Naive thymus-derived CD8-positive, alpha-beta T cell (primary cell): Measurements from ENCODE around the gene LAMA5. TPM values are rescaled to one million over a fixed set of nuclear protein-coding genes. Genes with fewer than 3 reads are reported as not detected.

Source experiments
- ATAC-seq, 2 donors: fragments of 150-1000 bp; cut with Tn5 transposase in 1 of 2; sonication (Bioruptor Pico), chemical (Tn5 transposase) in 1 of 2; 1 replicate in 1 of 2; 2 replicates in 1 of 2; pipeline ENCODE4 v1.10.0; 2021; ENCODE audit warnings: mild to moderate bottlenecking in 2 of 2, moderate library complexity in 2 of 2
- POLR2A ChIA-PET: fragments of 350-600 bp; sonication (Branson Sonifier 250); formaldehyde crosslinking; loops from one replicate; lab custom pipeline; 2021; ENCODE audit warnings: antibody characterized with exemption; lab: Charles Lee
- DNase-seq, 10 donors: peaks; one replicate each; pipeline versions ENCODE4 v3.0.0 to v3.0.0-alpha.2; 2020 to 2022
- H3K27ac Mint-ChIP-seq, 10 donors: one replicate each; pipeline ENCODE4 v1.8.0; 2020 to 2022; ENCODE audit warnings: mild to moderate bottlenecking in 10 of 10, mixed read lengths in 10 of 10, moderate library complexity in 4 of 10, inconsistent platforms in 1 of 10
- H3K27me3 Mint-ChIP-seq, 5 donors: one replicate each; pipeline ENCODE4 v1.8.0; 2021 to 2022; ENCODE audit warnings: mixed read lengths in 5 of 5
- H3K36me3 Mint-ChIP-seq, 3 donors: one replicate each; pipeline ENCODE4 v1.8.0; 2020 to 2022; ENCODE audit warnings: mixed read lengths in 3 of 3, mild to moderate bottlenecking in 2 of 3, inconsistent platforms in 1 of 3
- H3K4me1 Mint-ChIP-seq, 4 donors: one replicate each; pipeline ENCODE4 v1.8.0; 2021 to 2022; ENCODE audit warnings: mixed read lengths in 4 of 4
- H3K4me3 Mint-ChIP-seq, 10 donors: one replicate each; pipeline ENCODE4 v1.8.0; 2020 to 2022; ENCODE audit warnings: mild to moderate bottlenecking in 10 of 10, mixed read lengths in 10 of 10, moderate library complexity in 6 of 10, inconsistent platforms in 1 of 10
- H3K9me3 Mint-ChIP-seq, 9 donors: one replicate each; pipeline ENCODE4 v1.8.0; 2020 to 2022; ENCODE audit warnings: mixed read lengths in 9 of 9, mild to moderate bottlenecking in 3 of 9, inconsistent platforms in 1 of 9, moderate library complexity in 1 of 9
- polyA plus RNA-seq, 3 donors: library from polyadenylated mRNA; unstranded; fragments of 300-500 nt; fragmentation: Illumina TruSeq; gene quantifications; one replicate each; pipeline ENCODE4 v1.2.3, GENCODE V29; 2021
- total RNA-seq, 8 experiments: library from RNA in 2 of 8; stranded (reverse) in 2 of 8; gene quantifications; one replicate each; pipeline ENCODE4 v1.2.3 and lab custom pipeline; 2021 to 2026

LAMA5 gene
- total and polyA plus RNA-seq, 5 experiments from 2014 or later, result 0.27 to 4.0 (median 2.5) TPM; not detected in 2

DNA sequence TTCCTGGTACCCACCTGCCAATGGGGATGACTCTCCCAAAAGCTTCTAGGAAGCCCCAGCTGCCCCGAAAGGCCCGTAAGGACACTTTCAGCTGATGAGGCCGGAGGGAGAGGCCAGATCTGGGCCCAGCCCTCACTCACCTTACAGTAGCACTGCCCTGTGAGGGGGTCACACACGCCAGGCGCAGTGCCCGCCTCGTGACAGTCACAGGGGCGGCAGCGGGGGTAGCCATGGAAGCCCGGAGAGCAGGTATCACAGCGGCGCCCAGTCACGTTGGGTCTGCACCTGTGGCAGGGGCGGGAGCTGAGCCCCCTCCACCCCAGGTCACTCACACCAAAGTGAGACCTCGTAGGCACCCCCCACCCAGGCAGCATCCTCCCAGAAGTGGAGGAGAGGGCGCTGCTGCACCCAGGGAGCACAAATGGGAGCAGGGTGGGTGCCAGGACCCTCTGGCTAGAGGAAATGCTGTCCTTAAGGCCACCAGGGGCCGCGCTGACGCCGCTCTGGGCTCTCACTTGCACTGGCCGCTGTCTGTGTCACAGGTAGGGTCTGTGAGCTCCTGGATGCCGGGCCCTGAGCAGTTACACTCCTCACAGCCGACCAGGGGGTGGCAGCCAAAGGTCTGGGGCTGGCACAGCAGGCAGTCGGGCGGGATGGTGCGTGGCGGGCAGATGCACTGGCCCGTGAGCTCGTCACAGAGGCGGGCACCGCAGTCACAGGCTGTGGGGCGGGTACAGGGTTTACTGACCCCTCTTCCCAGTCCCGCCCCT, 39.2 kb downstream of the LAMA5 start:
- H3K9me3 Mint-ChIP-seq, result no peaks in the 10 kb centered on the region
- POLR2A ChIA-PET, result no interaction called here
- H3K4me1 Mint-ChIP-seq, result peaks cover 0 to 2% (median 0%) of the 10 kb centered on the region in 4 donors
- H3K27ac Mint-ChIP-seq, result no peak overlapping the region
- ATAC-seq, result no peak
- H3K36me3 Mint-ChIP-seq, result no peaks in the 10 kb centered on the region
- DNase-seq, result no peak
- H3K27me3 Mint-ChIP-seq, result no peaks in the 10 kb centered on the region
- H3K4me3 Mint-ChIP-seq, result no peak overlapping the region

DNA sequence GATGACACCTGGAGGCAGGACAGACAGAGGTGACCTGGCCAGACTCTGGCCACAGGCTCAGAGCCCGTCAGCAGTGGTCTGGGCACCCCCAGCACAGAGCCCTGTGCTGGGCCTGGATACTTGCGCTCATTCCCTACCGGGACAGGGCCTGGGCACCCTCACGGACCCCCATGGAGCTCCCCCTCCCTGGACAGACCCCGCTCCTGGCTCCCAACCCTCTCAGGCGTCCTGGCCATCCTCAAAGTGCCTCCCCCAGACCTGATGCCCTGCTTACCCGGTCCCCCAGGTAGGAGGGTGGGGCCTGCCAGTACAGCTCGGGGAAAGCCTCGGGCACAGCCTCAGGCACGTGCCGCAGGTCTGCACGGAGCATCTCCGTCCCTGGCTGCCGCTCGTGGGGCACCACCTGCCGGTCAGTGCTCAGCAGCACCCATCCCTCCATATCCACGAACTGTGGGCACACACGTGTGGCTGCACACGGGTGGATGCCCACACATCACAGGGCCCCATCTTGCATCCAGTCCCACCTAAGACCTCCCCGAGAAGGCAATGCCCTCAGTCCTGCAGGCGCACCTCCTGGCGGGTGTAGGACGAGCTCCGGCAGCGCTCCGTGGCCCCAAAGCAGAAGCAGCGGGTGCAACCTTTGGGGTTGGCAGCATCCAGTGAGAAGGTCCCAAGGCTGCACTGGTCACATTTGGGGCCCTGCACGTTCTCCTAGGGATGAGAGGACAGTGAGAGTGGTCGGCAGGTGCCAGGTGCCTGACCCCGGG, 40.0 kb downstream of the LAMA5 start:
- Mint-ChIP-seq H3K4me1 (peaks cover 0 to 2% (median 0%) of the 10 kb centered on the region in 4 donors), H3K27ac (peak overlapping the region in 1 of 10 donors; percentile 49), H3K36me3 (no peaks in the 10 kb centered on the region), H3K9me3 (no peaks in the 10 kb centered on the region), H3K27me3 (no peaks in the 10 kb centered on the region), H3K4me3 (no peak overlapping the region)
- POLR2A ChIA-PET, result no interaction called here
- ATAC-seq, result no peak
- DNase-seq, result no peak

DNA sequence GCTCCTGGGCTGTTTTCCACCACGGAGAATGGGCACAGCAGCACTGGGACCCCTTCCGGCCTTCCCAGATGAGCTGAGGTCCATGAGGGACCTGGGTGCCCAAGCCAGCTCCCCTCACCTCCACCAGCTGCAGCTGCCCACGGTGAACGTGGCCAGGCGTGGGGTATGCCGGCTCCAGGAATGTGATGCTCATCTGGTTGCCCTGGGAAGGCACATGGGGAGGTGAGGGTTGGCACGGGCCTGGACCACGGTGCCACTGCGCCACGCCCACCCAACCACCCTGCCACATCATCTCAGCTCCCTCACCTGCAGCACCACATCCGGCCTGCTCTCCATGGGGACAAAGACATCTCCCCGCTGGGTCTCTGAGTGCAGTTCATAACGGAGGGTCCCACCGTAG, 40.6 kb downstream of the LAMA5 start:
- H3K4me3 Mint-ChIP-seq, result no peak overlapping the region
- H3K36me3 Mint-ChIP-seq, result no peaks in the 10 kb centered on the region
- no peaks in the 10 kb centered on the region for H3K27me3 Mint-ChIP-seq
- POLR2A ChIA-PET, result no interaction called here
- no peak for ATAC-seq
- no peaks in the 10 kb centered on the region for H3K9me3 Mint-ChIP-seq
- H3K4me1 Mint-ChIP-seq, result peaks cover 0 to 2% (median 0%) of the 10 kb centered on the region in 4 donors
- no peak overlapping the region for H3K27ac Mint-ChIP-seq
- no peak for DNase-seq

DNA sequence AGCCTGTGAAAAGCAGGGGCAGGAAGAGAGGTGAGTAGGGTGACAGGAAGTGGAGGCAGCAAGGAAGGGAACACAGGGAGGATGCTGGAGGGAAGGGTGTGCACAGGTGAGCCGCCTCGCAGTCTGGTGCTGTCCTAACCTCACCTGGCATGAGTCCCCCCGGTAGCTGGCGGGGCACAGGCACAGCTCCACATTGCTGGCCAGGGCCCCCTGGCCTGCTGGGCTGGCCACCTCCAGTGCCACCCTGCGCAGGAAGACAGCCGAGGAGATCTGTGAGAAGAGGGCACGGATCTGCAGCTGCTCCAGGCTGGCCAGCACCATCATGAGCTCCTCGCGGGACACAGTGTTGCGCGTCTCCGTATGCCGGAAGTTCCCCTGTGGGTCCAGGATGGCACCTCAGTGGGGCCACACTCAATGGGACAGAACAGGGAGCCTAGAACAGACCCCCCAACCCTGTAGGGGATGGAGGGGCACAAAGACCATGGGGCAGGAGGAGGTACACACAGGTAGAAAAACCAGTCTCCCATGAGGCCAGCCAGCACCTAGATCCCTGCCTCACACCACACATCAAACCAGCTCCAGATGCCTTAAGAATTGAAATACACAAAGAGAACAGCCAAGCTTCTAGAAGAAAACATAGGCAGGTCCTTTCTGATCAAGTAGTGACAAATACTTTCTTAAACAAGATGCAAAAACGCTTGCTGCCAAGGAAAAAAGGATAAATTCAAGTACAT, 41.8 kb downstream of the LAMA5 start:
- Mint-ChIP-seq H3K9me3 (no peaks in the 10 kb centered on the region), H3K4me1 (peaks cover 0 to 3% (median 2%) of the 10 kb centered on the region in 4 donors), H3K4me3 (no peak overlapping the region), H3K36me3 (no peaks in the 10 kb centered on the region), H3K27ac (peak overlapping the region in 1 of 10 donors; percentile 59), H3K27me3 (no peaks in the 10 kb centered on the region)
- ATAC-seq (no peak), DNase-seq (no peak)
- POLR2A ChIA-PET, result no interaction called here

DNA sequence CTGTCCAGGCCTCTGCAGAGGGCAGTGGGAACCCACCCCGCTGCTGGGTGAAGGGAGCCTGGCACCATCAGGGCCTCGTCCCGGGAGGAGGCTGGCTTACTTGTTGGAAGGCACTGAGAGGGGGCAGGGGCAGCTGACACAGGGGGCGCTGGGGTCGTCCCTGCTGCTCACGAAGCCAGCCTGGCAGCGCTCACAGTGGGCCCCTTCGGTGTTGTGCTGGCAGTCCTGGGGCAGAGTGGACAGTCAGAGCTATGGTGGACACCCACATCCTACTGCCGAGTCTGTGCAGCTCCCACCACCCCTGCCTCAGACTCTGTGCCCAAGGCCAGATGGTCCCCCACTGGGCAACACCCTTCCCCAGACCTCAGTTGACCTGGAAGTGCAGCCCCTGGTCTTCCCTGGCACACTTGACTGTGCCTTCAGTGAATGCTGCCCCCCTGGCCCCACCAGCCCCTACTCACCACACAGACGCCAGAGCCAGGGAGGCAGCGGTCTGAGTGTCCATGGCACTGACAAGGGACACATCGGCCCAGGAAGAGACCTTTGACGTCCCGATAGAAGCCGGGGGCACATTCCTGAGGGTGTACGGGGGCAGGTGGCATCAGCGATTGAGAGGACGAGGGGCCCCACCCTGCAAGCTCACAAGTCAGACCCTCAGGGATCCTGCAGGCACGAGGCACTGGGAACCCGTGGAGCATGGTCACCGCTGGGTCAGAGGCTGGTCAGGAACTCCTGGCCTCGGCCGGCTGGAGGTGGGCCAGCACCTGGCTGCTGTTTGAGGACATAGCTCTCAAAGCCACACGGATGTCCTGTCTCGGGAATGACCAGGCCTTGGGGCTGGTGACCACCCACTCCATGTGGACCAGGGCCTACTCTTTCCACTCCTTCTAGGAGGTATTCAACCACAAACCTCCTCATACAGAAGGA, 42.9 kb downstream of the LAMA5 start:
- Mint-ChIP-seq H3K27ac (peak overlapping the region in 1 of 10 donors; percentile 59), H3K9me3 (no peaks in the 10 kb centered on the region), H3K4me3 (no peak overlapping the region), H3K4me1 (peaks cover 0 to 3% (median 2%) of the 10 kb centered on the region in 4 donors), H3K36me3 (no peaks in the 10 kb centered on the region), H3K27me3 (no peaks in the 10 kb centered on the region)
- ATAC-seq (no peak), DNase-seq (peak in 1 of 10 donors; percentile 3)
- POLR2A ChIA-PET, result no interaction called here

DNA sequence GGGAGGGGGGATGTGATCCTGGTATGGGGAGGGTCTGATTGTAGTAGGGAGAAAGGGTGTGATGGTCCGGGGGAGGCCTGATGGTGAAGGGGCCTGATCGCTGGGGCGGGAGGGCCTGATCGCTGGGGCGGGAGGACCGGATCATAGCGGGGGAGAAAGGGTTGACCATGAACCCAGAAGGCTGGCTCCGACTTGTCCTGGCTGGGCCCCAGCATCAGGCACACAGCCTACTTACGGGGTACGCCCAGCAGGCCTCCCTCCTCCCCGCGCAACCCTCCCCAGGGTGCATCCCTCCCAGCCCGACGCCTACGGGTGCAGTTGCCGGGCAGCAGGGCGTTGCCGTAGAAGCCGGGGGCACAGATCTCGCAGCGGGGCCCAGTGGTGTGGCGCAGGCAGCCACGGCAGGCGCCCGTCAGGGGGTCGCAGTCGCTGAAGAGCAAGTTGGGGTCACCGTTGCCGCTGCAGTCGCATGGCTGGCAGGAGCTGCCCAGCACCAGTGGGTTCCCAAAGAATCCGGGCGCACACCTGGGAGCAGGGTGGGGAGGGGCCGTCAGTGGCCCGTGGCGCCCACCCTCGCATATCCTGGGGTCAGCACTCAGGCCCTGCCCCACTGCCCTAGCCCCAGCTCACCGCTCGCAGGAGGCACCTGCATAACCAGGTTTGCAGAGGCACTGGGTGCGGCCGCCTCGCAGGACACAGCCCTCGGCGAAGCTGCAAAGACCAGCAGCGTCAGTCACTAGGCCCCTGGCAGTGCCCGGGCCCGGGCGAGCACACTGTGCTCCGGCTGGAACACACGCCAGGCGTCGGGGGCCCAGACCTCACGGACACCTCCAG, 43.7 kb downstream of the LAMA5 start:
- POLR2A ChIA-PET, result no interaction called here
- no peak for DNase-seq
- Mint-ChIP-seq H3K9me3 (no peaks in the 10 kb centered on the region), H3K36me3 (no peaks in the 10 kb centered on the region), H3K27ac (no peak overlapping the region), H3K4me3 (no peak overlapping the region), H3K4me1 (peaks cover 0 to 3% (median 2%) of the 10 kb centered on the region in 4 donors), H3K27me3 (no peaks in the 10 kb centered on the region)
- ATAC-seq, result no peak

DNA sequence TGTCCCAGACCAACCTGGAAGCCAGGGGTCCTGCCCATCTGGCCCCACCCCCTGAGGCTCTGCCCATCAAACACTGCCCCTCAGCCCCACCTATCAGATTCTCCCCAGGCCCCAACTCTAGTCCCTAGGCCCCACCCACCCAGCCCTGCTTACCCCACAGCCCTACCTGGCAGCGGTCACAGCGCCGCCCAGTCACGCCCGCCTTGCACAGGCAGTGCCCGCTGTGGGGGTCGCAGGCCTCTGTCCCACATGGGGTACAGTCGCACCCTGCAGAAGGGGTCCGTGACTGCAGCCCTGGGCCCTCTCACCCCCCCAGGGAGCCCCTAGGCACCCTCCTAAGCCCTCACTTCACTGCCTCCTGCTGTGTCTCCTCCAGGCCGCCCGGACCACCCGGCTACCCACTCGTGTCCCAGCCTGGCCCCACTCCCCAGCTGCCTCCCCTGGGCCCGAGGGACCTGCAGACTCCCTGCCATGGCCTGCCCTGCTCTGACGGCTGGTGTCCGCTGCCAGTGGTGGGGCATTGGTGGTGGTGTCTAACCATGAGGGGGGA, 44.5 kb downstream of the LAMA5 start:
- H3K4me3 Mint-ChIP-seq, result no peak overlapping the region
- H3K27me3 Mint-ChIP-seq, result no peaks in the 10 kb centered on the region
- no peak for ATAC-seq
- no peaks in the 10 kb centered on the region for H3K9me3 Mint-ChIP-seq
- H3K4me1 Mint-ChIP-seq, result peaks cover 0 to 3% (median 2%) of the 10 kb centered on the region in 4 donors
- no peak overlapping the region for H3K27ac Mint-ChIP-seq
- POLR2A ChIA-PET, result no interaction called here
- DNase-seq, result no peak
- H3K36me3 Mint-ChIP-seq, result no peaks in the 10 kb centered on the region

DNA sequence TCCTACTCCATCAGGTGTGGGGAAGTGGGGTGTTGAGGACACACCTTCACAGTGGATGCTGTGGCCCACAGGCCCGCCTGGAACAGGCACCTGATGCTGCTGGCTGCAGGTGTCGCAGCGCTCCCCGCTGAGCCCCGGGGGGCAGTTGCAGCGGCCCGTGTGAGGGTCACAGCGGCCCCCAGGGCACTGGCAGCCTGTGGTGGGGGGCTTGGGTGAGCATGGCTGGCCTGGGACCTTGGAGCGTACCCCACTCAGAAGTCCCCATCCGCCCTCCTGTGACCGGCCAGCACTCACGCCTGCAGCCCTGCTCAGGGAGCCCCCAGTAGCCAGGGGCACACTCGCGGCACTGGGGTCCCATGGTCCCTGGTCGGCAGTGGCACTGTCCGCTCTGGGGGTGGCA, 45.1 kb downstream of the LAMA5 start:
- no peaks in the 10 kb centered on the region for H3K36me3 Mint-ChIP-seq
- ATAC-seq, result no peak

DNA sequence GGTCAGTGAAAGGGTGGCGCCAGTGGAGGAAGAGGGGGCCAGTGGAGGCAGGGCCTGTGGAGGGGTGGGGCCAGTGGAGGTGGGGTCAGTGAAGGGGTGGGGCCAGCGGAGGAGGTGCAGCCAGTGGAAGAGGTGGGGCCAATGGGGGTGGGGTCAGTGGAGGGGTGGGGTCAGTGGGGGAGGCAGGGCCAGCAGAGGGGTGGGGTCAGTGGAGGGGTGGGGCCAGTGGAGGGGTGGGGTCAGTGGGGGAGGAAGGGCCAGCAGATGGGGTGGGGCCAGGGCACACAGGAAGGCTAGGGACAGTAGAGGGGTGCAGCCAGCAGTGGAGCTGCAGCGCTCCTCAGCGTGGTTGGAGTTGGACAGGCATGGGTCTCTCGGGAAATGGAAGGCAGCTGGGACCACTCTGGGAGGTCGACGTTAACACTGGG, 45.6 kb downstream of the LAMA5 start:
- Mint-ChIP-seq H3K4me1 (peaks cover 0 to 6% (median 2%) of the 10 kb centered on the region in 4 donors), H3K9me3 (no peaks in the 10 kb centered on the region), H3K4me3 (no peak overlapping the region), H3K27ac (no peak overlapping the region), H3K36me3 (no peaks in the 10 kb centered on the region), H3K27me3 (no peaks in the 10 kb centered on the region)
- ATAC-seq, result no peak
- POLR2A ChIA-PET, result no interaction called here
- DNase-seq, result peak in 1 of 10 donors; percentile 12

More for the DNA sequence above, 45.1 kb downstream of the LAMA5 start:
- no peak for DNase-seq
- H3K27ac Mint-ChIP-seq, result no peak overlapping the region
- no peaks in the 10 kb centered on the region for H3K9me3 Mint-ChIP-seq
- no peak overlapping the region for H3K4me3 Mint-ChIP-seq
- POLR2A ChIA-PET, result no interaction called here
- no peaks in the 10 kb centered on the region for H3K27me3 Mint-ChIP-seq
- peaks cover 0 to 6% (median 2%) of the 10 kb centered on the region in 4 donors for H3K4me1 Mint-ChIP-seq

DNA sequence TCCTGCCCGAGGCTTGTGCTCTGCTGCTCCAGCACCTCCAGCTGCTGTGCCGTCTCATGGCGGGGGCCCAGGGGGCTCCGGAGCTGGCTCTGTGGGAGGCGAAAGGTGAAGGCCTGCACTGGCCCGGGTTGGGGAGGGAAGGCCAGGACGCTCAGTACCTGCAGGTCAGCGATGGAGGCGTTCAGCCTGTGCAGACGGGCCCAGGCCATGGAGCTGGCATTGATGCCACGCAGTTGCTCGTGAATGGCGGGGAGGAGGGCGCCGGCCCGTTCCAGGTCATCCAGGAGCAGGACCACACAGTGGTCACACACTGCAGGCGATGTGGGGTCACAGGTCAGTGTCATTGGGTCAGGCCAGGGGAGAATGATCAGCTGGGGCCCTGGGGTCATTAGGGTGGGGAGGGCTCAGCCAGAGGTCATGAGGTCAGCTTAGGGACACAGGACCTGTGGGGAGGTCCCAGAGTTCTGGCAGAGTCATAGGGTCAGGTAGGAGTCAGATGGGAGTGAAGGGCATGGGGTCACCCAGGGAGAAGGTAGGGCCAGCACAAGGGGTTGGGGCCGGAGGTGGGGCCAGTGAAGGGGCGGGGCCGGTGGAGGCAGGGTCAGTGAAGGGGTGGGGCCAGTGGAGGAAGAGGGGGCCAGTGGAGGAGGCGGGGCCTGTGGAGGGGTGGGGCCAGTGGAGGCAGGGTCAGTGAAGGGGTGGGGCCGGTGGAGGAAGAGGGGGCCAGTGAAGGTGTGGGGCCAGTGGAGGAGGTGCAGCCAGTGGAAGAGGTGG, 46.3 kb downstream of the LAMA5 start:
- DNase-seq, result peak in 1 of 10 donors; percentile 3
- Mint-ChIP-seq H3K36me3 (no peaks in the 10 kb centered on the region), H3K27me3 (no peaks in the 10 kb centered on the region), H3K4me3 (no peak overlapping the region), H3K4me1 (peaks cover 0 to 6% (median 2%) of the 10 kb centered on the region in 4 donors), H3K9me3 (no peaks in the 10 kb centered on the region), H3K27ac (no peak overlapping the region)
- POLR2A ChIA-PET, result interaction anchor here (0.6 kb wide), 1 partner anchor 820 kb away, joined by 3 read pairs; no protein-coding TSS in a partner anchor
- ATAC-seq, result no peak
